Measurements from ENCODE around the gene LARP6.

- TF ChIP-seq CTCF (IDR thresholded peaks at IDR 0.05) = no peak
- no peak for TF ChIP-seq POLR2A (IDR thresholded peaks at IDR 0.05)
These were observed 1.2 kb downstream of the LARP6 start for GRCh38 chr15:70852501-70853317.
